NCI-H1092 (cell line): Measurements from ENCODE around the gene WNT16.
"Not testable (repeated sequence)": the region's sequence is repeated elsewhere in the genome, so short reads cannot be mapped to it uniquely, and the experiment has no call there.

Experiments used
- DNase-seq: peaks from one replicate; lab custom pipeline; 2025; lab: John Stamatoyannopoulos, UW

WNT16 gene

DNA sequence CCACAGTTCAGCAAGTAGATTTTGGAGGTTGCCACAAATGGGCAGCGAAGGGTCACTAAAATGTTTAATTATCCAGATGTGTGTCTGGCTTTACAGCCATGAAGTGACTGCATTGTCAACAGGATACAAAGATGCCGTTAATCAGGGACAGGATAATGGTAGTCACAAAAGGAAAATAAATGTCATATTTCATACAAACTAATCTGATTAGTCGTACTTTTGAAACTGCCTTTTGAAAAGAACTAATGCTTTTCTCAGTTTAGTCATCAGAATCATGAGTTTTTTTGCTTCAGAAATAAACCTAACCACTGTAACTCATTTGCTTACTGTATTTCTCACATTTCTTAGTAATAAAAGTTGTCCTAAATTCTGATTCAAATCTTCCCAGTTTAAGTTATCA is 22.2 kb upstream of the WNT16 start:
- DNase-seq, result no peak

DNA sequence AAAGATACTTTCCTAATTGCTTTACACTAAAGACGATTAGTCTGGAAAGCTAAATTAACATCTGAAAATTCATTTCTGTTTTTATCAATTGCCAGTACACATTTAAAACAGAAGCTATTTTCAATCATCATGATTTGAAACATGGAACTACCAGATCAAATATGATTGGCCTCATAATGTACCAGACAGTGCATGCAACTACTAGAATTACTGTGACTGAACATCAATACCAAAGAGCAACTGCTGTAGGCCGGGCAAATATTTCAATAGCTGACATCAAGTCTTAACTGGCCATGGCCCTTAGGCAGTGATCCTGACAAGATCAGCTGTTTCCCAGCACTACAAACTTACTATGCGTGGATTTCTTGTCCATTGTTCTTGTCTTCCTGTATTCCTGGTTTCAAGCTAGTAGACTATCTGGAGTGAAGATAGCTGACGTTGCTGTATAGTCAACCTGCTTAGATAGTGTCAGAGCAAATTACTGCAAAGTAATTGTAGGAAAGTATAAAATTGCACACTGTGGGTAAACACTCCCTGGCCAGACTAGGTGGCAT is 21.7 kb upstream of the WNT16 start:
- no peak for DNase-seq

DNA sequence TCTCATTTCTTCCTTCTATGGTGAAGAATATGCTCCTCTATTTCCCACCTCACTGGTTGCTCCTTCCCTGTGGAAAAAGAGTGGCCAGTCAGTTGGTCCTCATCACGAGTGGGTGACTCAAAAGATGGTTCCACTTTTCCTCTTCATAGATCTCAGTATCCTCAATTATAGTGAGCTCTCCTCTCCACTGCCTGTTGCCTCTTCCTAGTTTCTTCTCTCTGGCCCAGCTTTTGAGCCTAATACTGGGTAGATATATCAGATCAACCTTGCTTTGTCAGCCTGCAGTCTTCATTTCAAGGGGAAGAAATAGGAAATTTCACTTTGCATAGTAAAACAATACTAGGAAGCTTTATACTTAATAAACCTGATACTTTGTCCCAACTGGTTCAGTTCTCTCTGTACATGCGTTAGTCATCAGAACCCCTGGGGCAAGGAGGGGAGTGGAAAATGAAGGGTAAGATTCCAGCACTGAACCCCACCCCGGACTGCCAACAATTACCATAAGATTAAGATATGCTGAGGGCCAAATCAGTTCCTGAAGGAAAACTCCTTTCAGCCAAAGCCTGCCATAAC is 15.5 kb upstream of the WNT16 start:
- DNase-seq, result no peak

DNA sequence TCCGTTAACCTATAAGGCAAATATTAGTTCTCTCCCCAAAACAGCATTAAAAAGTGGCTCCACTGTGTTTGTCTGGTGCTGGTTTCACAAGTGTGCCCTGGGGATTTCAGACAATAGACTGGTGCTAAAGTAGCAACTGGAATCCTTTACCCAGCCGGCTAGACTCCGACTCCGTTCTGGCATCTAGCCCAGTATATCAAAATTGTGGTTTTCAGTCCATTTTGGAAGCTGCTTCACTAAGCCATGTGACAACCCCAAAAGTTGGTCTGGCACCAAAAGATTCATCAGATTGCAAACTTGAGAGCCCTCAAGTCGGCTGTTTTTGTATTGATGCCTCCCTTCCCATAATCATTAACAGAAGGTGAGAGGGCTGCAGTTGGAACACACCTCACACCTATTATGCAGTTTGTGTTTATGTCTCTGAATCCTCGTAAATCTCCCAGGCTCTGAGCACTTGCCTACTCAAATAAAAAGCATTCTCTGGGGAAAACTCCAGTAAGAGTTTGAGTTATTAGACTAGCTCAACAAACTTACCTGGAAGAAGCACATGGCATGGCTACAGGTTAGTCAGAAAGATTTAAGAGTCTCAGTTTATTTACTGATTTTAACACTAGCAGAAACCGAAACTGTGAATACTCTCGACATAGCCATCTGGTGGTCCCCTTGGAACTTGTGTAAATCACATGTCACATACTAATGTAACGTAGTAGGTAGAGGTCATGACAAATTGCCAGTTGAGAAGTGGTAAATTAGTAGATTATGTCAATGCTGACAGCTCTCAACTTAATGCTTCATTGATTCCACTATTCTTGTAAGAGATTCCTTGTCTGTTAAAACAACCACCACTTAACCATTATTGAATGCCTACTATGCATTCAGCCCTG is 14.8 kb upstream of the WNT16 start:
- DNase-seq, result peak; percentile 63

DNA sequence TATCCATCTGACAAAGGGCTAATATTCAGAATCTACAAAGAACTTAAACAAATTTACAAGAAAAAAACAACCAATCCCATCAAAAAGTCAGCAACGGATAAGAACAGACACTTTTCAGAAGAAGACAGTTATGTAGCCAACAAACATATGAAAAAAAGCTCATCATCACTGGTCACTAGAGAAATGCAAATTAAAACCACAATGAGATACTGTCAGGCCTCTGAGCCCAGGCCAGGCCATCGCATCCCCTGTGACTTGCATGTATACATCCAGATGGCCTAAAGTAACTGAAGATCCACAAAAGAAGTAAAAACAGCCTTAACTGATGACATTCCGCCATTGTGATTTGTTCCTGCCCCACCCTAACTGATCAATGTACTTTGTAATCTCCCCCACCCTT is 13.6 kb upstream of the WNT16 start:
- not testable (repeated sequence) for DNase-seq

DNA sequence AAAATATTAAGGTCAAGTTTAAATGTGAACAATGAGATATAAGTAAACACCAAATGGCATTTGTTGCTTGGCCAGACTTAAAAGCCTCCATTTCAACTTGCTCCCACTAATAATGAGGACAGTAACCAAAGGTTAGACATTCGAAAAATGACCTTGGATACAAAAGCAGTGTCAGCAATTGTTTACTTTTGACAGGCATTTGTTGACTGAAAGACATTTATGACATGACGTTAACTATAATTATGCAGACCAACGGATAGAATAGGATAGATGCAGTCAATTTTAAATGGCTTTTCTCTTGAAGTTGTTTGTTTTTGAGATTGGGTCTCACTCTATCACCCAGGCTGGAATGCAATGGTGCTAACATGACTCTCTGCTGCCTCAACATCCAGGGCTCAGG is 6.3 kb upstream of the WNT16 start:
- DNase-seq, result no peak

DNA sequence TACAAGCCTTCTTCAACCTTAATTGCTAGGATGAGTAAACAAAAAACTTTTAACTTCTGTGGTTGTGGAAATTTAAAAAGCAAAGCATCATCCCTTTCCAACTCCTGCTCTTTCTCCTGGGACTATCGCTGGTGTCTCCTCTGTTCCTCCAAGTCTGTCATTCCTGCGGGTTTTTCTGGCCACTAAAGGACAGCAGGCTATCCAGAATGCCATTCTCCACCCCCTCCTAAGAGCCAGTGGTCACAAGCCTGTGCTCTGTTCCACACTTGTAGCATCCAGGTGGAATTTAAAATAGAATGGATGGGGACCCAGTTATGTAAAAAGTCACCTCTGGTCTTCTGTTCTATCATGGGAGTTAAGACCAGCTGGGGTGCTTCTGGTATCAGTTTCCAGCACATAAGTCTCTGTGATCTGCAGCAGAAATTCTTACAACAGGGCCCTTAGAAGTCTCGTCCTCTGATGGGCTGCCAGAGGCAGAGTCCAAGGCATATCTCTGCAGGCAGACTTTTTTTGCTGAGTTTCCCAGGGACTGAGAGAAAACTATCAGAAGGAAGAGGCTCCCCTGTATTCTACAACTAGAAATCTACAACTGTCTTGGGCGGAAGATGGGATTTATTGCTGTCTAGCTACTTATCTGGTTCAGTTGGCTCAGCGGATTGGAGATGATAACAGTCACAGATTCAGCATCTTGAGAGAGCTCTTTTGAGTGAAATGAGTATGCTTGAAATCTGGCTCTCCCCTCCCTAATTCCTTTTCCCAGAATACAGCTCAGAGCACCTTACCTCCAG is 5.1 kb upstream of the WNT16 start:
- DNase-seq, result no peak

DNA sequence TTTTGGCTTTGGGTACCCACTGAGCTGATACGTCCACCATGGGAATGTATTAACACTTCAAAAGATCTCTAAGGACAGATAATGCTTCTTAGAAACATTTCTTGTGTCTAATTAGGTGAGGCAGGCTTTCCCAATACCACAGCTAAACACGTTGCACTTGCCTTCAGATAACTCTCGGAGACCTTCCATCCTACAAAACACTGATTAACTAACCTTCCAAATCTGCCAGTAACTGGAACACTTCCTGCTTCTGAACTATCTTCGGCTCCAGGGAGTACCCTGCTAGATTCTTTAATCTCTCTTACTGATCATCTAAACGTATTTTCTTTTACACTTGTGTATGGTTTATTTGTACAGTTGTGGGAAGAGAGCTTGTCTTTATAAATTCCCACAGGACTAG is 1.1 kb upstream of the WNT16 start:
- no peak for DNase-seq

DNA sequence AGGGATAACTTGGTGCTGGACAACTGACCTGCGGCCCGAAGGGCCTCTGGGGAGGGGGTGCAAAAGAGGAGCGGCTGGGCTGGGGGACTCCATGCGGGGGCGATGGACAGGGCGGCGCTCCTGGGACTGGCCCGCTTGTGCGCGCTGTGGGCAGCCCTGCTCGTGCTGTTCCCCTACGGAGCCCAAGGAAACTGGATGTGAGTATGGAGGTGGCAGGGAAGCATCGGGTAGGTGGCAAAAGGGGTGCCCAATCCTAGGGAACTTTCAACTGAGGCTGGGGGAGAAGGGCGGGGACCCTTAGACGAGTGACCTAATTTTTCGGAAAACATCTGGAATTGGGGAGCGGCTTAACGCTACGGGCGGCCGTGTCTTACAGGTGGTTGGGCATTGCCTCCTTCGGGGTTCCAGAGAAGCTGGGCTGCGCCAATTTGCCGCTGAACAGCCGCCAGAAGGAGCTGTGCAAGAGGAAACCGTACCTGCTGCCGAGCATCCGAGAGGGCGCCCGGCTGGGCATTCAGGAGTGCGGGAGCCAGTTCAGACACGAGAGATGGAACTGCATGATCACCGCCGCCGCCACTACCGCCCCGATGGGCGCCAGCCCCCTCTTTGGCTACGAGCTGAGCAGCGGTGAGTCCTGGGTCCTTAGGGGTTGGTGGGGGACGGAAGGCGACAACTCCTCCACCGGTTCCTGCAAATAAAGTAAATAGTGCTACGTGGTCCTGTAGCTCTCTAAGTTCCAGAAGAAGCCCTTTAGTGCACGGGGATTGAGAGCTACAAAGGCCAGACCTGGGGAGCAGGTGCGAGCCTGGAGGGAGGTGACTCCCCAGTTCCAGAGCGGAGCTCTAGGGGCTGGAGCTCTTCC is 622 bp downstream of the WNT16 start:
- peak; percentile 26 for DNase-seq

DNA sequence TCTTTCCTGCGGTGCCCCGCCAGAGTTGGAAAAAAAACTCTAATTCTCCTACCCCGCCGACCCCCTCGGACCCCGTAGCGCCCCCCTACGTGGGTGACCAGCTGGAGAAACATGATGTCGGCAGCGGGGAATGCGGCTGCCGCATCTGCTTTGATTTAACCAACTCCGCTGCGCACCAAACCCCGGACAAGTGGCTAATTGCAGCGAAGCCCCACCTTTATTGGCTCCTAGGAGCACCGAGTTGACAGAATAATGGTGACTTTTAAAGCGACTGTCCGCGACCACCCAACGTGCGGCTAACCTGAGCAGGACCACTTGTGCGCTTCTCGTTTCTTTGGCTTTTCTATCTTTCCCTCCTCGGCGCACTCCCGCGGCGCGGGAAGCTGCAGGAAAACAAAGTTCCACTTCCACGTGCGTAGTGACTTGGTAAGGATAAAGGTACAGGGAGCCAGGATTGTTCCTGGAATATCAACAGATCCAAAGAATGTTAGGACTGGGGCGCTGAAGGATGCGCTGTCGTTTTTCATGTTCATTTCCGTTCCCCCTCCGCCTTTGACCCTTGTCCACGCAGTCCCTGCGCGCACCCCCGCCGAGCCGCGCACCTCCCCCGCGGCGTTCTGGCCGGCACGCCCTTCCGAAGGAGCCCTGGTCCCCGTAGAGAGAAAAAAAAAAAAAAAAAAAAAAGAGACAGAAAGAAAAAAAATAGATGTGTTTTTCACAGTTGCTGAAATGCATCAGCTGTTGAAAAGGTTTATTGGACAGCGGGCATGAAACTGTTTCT is 1.4 kb downstream of the WNT16 start:
- no peak for DNase-seq

DNA sequence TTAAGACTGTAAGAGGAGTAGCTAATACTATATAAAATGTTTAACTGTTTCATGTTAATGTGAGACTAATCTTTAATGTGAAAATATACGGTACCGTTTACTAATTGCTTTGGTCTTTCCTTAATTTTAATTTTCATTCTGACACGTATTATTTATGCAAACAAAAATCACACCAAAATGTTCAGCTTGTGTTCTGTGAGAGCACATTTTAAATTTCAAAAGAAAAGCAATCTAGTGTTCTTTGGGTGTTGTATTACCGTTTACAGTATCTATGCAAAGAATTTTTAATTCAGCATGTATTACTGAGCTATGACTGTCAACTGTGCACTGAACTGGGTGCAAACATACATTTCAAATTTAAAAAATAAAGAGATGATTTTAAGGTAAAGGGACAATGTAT is 2.2 kb downstream of the WNT16 start:
- DNase-seq, result no peak

DNA sequence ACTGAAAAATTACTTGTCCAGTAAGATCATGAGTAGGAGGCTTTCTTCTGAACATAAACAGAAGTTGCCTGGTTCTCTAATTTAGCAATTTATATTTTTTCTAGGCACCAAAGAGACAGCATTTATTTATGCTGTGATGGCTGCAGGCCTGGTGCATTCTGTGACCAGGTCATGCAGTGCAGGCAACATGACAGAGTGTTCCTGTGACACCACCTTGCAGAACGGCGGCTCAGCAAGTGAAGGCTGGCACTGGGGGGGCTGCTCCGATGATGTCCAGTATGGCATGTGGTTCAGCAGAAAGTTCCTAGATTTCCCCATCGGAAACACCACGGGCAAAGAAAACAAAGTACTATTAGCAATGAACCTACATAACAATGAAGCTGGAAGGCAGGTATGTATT is 2.8 kb downstream of the WNT16 start:
- DNase-seq, result no peak

DNA sequence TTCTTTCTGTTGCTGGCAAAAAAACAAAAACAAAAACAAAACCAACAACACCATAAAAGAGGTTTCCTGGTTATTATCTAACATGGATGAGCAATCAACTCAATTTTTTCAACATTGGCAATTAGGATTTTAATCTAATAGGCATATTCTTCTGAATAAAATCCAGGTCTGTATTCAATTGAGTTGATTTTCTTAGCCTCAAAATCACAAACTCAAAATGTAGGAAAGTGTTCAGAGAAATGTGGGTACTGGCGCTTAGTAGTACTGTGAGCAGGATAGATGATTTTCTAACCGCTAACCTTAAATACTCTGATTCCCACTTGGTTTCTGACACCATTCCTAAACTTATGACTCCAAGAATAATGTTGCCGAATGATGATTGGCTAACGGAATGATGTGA is 5.6 kb downstream of the WNT16 start:
- DNase-seq, result no peak

DNA sequence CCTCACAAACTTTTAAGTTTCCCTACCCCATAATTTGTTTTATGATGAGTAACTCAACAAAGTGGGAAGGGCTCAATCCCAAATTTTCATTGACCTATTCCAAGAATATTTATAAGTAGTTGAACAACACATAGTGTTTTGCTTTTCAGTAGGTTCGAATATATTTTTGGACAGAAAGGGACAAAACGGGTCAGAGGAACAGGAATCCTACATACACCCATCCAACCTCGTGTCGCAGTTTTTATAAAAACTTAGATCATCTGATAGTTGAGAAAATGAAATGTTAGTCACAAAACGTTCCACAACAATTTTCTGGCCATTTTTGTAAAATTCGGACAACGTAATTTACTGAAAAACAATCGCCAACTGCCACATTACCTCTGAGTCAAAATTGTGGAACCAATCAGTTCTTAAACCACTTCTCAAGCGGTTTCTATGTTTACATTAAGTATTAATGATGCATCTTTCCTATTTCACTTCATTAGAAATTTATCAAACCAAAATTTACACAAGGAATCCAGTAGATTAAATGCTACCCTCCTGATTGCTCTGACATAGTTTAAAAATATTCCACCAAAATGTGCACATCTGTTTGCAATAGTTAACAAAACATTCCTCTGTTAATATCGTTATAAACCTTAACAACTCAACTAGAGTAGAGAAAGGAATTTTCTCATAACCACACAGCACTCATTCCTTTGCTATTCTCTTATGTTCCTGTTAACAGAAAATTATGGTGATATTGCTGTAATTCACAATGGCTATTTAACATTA is 6.3 kb downstream of the WNT16 start:
- DNase-seq, result no peak

DNA sequence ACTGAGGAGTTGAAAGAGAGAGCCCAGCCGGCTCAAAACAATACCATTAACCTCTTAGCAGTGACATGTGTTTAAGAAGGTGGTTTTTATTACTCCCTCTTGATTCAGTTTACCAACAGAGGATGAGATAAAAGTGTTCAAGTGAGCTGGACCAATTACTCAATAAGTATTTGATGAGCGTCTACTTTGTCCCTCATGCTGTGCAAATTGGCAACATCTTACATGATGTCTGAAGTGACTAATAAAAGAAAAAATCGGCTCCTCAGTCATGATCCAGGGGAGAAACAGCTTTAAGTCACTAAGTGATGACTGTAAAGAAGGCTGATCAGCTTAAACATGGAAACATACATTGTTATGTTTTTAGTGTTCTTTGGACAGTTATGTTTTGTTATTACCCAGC is 7.8 kb downstream of the WNT16 start:
- DNase-seq, result no peak

DNA sequence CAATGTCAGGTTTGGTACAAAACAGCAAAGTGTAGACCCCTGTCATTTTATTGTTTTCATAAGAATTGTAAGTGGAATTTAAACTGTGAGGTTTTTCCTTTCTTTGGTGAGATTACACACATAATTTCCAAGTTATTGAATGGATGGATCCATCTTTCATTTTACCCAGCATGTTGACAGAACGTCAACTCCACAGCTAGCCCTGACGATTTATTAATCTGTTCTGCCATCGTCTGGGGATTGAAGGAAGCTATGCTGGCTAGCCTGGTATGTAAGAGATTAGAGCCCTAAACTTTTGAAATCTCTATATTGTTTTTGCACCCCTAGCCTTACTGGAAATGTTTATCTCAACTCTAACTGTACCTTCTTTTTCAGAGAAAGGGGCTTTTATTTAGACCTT is 8.6 kb downstream of the WNT16 start:
- DNase-seq, result no peak

DNA sequence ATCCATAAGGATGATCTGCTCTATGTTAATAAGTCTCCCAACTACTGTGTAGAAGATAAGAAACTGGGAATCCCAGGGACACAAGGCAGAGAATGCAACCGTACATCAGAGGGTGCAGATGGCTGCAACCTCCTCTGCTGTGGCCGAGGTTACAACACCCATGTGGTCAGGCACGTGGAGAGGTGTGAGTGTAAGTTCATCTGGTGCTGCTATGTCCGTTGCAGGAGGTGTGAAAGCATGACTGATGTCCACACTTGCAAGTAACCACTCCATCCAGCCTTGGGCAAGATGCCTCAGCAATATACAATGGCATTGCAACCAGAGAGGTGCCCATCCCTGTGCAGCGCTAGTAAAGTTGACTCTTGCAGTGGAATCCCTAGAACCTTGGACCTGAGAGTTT is 10.3 kb downstream of the WNT16 start:
- no peak for DNase-seq

DNA sequence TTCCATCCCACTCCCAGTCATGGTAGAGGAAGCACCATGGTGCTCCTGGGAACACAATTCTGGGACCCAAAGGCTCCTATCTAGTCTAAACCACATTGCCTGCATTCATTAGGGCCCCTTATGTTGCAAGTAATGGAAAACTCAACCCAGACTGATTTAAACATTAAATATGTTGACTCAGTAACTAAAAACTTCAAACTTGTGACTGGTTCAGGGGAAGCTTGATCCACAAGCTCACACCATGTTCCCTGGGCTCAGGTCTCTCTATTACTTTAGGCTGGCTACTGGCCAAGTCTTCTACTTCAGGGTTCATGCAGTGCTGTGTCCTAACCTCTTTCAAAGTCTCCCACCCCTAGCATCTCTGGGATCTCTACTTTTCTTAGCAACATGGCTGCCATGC is 13.1 kb downstream of the WNT16 start:
- DNase-seq, result no peak

DNA sequence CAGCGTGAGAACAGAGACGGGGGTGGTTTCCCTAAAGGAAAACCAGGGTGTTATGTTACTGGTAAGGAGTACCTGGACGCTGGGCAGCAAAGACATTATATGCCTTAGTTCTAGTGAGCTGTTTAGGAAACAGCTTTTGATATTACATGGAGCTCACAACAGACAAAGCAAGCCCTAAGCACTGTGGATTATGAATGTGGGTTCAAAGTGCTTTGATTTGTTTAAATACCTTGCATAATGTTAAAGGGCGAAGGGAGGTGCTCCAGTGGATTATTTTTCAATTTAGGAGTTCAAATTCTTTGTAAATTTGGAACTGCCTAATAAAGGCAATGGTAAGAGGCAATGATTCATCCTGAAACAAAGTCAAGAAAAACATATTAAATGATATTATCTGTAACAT is 13.8 kb downstream of the WNT16 start:
- no peak for DNase-seq

DNA sequence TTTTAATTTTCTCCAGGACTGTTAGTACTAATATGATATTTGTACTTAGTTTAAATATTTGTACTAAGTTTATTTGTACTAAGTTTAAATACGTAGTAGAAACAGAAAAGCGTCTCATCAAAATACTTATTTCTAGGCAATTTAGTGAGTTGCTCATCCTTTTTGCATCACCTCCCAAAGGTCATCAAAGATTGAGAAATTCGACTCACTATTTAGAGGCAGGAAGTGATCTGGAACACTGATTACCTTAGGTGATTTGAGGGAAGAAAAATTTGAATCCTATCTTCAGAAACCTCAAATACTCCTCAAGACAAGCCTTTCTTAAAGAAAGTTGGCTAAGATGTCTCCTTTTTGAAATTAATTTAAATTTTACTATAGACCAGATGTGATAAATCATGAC is 14.5 kb downstream of the WNT16 start:
- no peak for DNase-seq
